ENCODE data around the gene NPHP4. TPM values are rescaled to one million over a fixed set of nuclear protein-coding genes. Genes with fewer than 3 reads are reported as not detected.

NPHP4 gene
- total RNA-seq, 2 experiments from 2014 or later, result 13.4 to 24.2 TPM

DNA sequence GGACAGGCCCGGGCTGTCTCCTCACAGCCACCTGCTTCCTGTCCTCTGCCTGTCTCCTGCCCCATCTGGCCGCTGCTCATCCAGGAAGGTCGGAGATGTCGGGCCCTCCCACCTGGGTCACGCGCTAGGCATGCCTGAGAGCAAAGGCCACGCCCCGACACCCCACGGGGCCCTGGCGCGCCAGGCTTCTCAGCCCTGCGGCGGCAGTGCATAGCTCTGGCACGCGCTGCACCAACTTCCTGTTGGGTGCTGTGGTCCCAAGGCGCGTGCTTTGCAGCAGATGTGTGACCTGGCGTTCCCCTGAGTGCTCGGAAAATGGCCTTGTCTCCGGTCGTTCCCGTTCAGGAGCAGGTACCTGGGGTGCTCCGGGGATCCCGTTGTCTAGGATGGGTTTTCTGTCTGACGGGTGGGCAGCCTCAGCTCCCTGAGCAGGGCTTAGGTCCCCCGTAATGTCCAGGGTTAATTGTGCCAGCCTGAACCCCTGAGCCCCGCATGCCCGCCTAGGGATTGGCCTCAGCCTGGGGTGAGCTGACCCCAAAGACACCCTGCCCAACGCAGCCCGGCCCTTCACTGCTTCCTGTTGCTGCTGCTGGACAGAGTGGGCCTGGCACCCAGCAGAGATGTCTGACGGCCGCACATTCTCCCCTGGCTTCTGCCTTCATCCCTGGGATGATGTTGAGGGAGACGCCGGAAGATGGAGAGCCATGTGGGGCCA, 34.0 kb upstream of the NPHP4 start:
- Histone ChIP-seq H3K27ac (ENCODE audit: low read depth, low read length, poor library complexity, severe bottlenecking) (peak overlapping the region; percentile 53), H3K4me1 (ENCODE audit: insufficient read depth, low read length, poor library complexity, severe bottlenecking) (peaks cover 49% of the 10 kb centered on the region), H3K4me3 (ENCODE audit: low read depth, low read length, poor library complexity, severe bottlenecking) (peak overlapping the region; percentile 73), H3K79me2 (ENCODE audit: insufficient read depth, low read depth, low read length) (peaks cover 47% of the 10 kb centered on the region), H3K4me2 (ENCODE audit: low read length) (peak overlapping the region; percentile 93), H3K36me3 (ENCODE audit: insufficient read depth, low read length) (peaks cover 23% of the 10 kb centered on the region), H3K9me3 (ENCODE audit: low read length) (no peaks in the 10 kb centered on the region), H2AFZ (ENCODE audit: low read length) (peak overlapping the region; percentile 68; the same call in 1 of the 2 replicates), H3K9me2 (ENCODE audit: insufficient read depth, low read length) (no peaks in the 10 kb centered on the region), H4K20me1 (ENCODE audit: insufficient read depth, low read length) (no peaks in the 10 kb centered on the region)
- POLR2A ChIA-PET, result interaction anchor here (0.8 to 1.3 kb wide), 2 partner anchors 33 to 528 kb away, joined by 3 to 9 read pairs; partner anchors contain the start of genes NOL9 and NPHP4
- no TSS peak for BruUV-seq (replicated peaks)
- TF ChIP-seq, protein P1, sequence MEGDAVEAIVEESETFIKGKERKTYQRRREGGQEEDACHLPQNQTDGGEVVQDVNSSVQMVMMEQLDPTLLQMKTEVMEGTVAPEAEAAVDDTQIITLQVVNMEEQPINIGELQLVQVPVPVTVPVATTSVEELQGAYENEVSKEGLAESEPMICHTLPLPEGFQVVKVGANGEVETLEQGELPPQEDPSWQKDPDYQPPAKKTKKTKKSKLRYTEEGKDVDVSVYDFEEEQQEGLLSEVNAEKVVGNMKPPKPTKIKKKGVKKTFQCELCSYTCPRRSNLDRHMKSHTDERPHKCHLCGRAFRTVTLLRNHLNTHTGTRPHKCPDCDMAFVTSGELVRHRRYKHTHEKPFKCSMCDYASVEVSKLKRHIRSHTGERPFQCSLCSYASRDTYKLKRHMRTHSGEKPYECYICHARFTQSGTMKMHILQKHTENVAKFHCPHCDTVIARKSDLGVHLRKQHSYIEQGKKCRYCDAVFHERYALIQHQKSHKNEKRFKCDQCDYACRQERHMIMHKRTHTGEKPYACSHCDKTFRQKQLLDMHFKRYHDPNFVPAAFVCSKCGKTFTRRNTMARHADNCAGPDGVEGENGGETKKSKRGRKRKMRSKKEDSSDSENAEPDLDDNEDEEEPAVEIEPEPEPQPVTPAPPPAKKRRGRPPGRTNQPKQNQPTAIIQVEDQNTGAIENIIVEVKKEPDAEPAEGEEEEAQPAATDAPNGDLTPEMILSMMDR (conservative IDR thresholded peaks at IDR 0.05; ENCODE audit: low read length), result no peak
- TF ChIP-seq EZH2phosphoT487 (IDR thresholded peaks at IDR 0.05; ENCODE audit: borderline replicate concordance, low read depth, low read length), result no peak
- peak; percentile 93 for DNase-seq (ENCODE audit: low spot score)
- CTCF ChIA-PET (ENCODE audit: unreplicated experiment), result no interaction called here
- intact Hi-C loops (cut with micrococcal nuclease; ENCODE audit: unreplicated experiment), result loop anchor here (1.0 kb wide), 2 partner anchors 34 to 173 kb away; partner anchors contain the start of genes NPHP4 and RPL22

DNA sequence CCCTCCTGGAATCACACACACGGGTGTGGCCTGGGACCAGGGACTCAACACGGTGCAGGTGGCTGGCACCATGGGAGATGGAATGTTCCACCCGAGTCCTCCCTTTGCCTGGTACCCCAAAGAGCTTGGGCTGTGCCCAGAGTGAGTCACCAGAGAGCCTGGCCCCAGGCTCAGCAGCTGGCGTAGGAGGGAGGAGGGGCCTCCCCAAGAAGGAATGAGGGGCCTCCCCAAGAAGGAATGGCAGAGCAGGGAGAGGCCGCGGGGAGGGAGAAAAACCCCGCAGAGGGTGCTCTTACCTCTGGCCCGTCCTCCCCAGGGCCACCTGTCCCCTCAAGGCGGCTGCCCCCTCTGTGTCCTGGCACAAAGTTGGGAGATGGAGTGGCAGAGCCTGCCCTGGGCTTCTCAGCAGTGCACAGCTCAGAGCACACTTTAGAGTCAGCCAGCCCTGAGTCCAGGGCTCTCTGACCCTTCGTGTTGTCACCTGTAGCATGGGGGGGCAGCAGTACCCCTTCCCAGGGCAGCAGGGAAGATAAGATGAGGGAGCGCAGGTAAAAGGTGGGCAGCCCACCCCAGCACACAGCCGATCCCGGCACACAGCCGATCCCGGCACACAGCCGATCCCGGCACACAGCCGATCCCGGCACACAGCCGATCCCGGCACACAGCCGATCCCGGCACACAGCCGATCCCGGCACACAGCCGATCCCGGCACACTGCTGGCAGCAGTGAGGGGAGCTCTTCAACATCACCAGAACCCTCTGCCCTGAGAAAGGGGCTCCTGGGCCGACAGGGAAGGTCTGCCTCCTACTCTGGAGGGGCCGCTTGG, 33.3 kb upstream of the NPHP4 start:
- intact Hi-C loops (cut with micrococcal nuclease; ENCODE audit: unreplicated experiment), result loop anchor here (1.0 kb wide), 2 partner anchors 33 to 174 kb away; partner anchors contain the start of genes NPHP4 and RPL22
- peak overlapping the region; percentile 93 for H3K4me2 ChIP-seq (ENCODE audit: low read length)
- no peaks in the 10 kb centered on the region for H4K20me1 ChIP-seq (ENCODE audit: insufficient read depth, low read length)
- POLR2A ChIA-PET, result interaction anchor here (0.8 to 1.4 kb wide), 3 partner anchors 9 to 529 kb away, joined by 3 to 9 read pairs (median 4); partner anchors contain the start of genes NOL9 and NPHP4
- peak overlapping the region; percentile 73 for H3K4me3 ChIP-seq (ENCODE audit: low read depth, low read length, poor library complexity, severe bottlenecking)
- CTCF ChIA-PET (ENCODE audit: unreplicated experiment), result no interaction called here
- no peaks in the 10 kb centered on the region for H3K9me3 ChIP-seq (ENCODE audit: low read length)
- H3K4me1 ChIP-seq (ENCODE audit: insufficient read depth, low read length, poor library complexity, severe bottlenecking), result peaks cover 43% of the 10 kb centered on the region
- H3K36me3 ChIP-seq (ENCODE audit: insufficient read depth, low read length), result peaks cover 19% of the 10 kb centered on the region
- no TSS peak for BruUV-seq (replicated peaks)
- no peak for TF ChIP-seq EZH2phosphoT487 (IDR thresholded peaks at IDR 0.05; ENCODE audit: borderline replicate concordance, low read depth, low read length)
- TF ChIP-seq, protein P1 (conservative IDR thresholded peaks at IDR 0.05; ENCODE audit: low read length), result no peak
- H2AFZ ChIP-seq (ENCODE audit: low read length), result peak overlapping the region; percentile 68; the same call in 1 of the 2 replicates
- no peaks in the 10 kb centered on the region for H3K9me2 ChIP-seq (ENCODE audit: insufficient read depth, low read length)
- H3K27ac ChIP-seq (ENCODE audit: low read depth, low read length, poor library complexity, severe bottlenecking), result peak overlapping the region; percentile 24
- H3K79me2 ChIP-seq (ENCODE audit: insufficient read depth, low read depth, low read length), result peaks cover 39% of the 10 kb centered on the region
- no peak for DNase-seq (ENCODE audit: low spot score)
